Tibial nerve (tissue), 4 donors: ENCODE results near the gene CAPRIN1.

Experiments
- EP300 ChIP-seq, 2 donors: sonication (generic); formaldehyde crosslinking; IDR thresholded peaks; one replicate each; pipeline ENCODE4 v1.6.1; 2017; ENCODE audit warnings: antibody characterized with exemption in 2 of 2, mild to moderate bottlenecking in 1 of 2
- POLR2A ChIP-seq, 2 donors: fragments of 450-650 bp; IDR thresholded peaks; one replicate each; pipeline ENCODE4 v1.6.1; 2017; ENCODE audit warnings: antibody characterized with exemption in 2 of 2, mild to moderate bottlenecking in 2 of 2, moderate library complexity in 2 of 2
- TF ChIP-seq, protein P1 (sequence below), 5 experiments: fragments of 200-600 bp in 3 of 5; fragments of 450-650 bp in 2 of 5; sonication (generic) in 3 of 5; IDR thresholded peaks; one replicate each; pipeline ENCODE4 v1.5.1; 2016 to 2019; ENCODE audit warnings: antibody characterized with exemption in 5 of 5, mild to moderate bottlenecking in 3 of 5, moderate library complexity in 2 of 5

DNA sequence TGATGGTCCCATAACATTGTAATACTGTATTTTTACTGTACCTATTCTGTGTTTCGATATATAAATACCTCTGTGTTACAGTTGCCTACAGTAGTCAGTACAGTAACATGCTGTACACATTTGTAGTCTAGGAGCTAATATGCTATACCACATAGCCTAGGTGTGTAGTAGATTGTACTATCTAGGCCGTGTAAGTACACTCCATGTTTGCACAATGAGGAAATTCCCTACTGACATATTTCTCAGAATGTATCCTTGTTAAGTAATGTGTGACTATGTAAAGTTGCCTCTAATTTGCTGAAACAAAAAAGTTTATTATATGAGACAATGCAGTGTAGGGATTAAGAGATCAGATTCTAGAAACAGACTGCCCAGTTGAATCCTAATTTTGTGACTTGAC lies 21.3 kb downstream of the CAPRIN1 start:
- TF ChIP-seq, protein P1, sequence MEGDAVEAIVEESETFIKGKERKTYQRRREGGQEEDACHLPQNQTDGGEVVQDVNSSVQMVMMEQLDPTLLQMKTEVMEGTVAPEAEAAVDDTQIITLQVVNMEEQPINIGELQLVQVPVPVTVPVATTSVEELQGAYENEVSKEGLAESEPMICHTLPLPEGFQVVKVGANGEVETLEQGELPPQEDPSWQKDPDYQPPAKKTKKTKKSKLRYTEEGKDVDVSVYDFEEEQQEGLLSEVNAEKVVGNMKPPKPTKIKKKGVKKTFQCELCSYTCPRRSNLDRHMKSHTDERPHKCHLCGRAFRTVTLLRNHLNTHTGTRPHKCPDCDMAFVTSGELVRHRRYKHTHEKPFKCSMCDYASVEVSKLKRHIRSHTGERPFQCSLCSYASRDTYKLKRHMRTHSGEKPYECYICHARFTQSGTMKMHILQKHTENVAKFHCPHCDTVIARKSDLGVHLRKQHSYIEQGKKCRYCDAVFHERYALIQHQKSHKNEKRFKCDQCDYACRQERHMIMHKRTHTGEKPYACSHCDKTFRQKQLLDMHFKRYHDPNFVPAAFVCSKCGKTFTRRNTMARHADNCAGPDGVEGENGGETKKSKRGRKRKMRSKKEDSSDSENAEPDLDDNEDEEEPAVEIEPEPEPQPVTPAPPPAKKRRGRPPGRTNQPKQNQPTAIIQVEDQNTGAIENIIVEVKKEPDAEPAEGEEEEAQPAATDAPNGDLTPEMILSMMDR (IDR thresholded peaks at IDR 0.05), result no peak
- TF ChIP-seq EP300 (IDR thresholded peaks at IDR 0.05) (no peak), POLR2A (IDR thresholded peaks at IDR 0.05) (no peak)
